GM23338 (cell line): ENCODE measurements around the gene CCDC60. TPM values are rescaled to one million over a fixed set of nuclear protein-coding genes. Genes with fewer than 3 reads are reported as not detected.

Source experiments
- ATAC-seq: fragments of 200-7000 bp; cut with Tn5 transposase; 3 replicates; pipeline ENCODE4 v1.9.1; 2020
- DNase-seq: peaks from one replicate; pipeline ENCODE4 v3.0.0-alpha.2; 2015; ENCODE audit warnings: low spot score
- H2AFZ ChIP-seq: fragments of 200-600 bp; sonication (generic); 2 replicates; pipeline ENCODE4 v1.8.0; 2016; ENCODE audit warnings: antibody characterized with exemption, mild to moderate bottlenecking, moderate library complexity
- H3F3A ChIP-seq: fragments of 200-600 bp; sonication (generic); replicated peaks from 2 replicates; pipeline ENCODE4 v1.8.0; 2017; ENCODE audit warnings: antibody characterized with exemption, mixed run types, low read depth
- H3K27ac ChIP-seq: fragments of 200-600 bp; sonication (generic); 2 replicates; pipeline ENCODE4 v1.6.1; 2016; ENCODE audit warnings: low read depth
- H3K27me3 ChIP-seq: fragments of 200-600 bp; sonication (generic); 2 replicates; pipeline ENCODE4 v1.8.0; 2016; ENCODE audit warnings: mild to moderate bottlenecking, mixed run types, moderate library complexity; ENCODE audit not compliant: insufficient read depth
- H3K36me3 ChIP-seq: fragments of 200-600 bp; sonication (generic); 2 replicates; pipeline ENCODE4 v1.8.0; 2016; ENCODE audit warnings: mild to moderate bottlenecking; ENCODE audit not compliant: insufficient read depth
- H3K4me1 ChIP-seq: fragments of 200-600 bp; sonication (generic); 2 replicates; pipeline ENCODE4 v1.8.0; 2016; ENCODE audit warnings: mild to moderate bottlenecking, moderate library complexity; ENCODE audit not compliant: insufficient read depth
- H3K4me2 ChIP-seq: fragments of 200-600 bp; sonication (generic); 2 replicates; pipeline ENCODE4 v1.7.1; 2017; ENCODE audit warnings: mixed run types
- H3K4me3 ChIP-seq: fragments of 200-600 bp; sonication (generic); 2 replicates; pipeline ENCODE4 v1.6.1; 2016; ENCODE audit warnings: mixed run types
- H3K79me2 ChIP-seq: fragments of 200-600 bp; sonication (generic); replicated peaks from 2 replicates; pipeline ENCODE4 v1.8.0; 2017; ENCODE audit warnings: mild to moderate bottlenecking; ENCODE audit not compliant: insufficient read depth
- H3K9me2 ChIP-seq: fragments of 200-600 bp; sonication (generic); 2 replicates; pipeline ENCODE4 v1.8.0; 2017; ENCODE audit not compliant: insufficient read depth
- H4K20me1 ChIP-seq: fragments of 200-600 bp; sonication (generic); replicated peaks from 2 replicates; pipeline ENCODE4 v1.8.0; 2017; ENCODE audit warnings: mild to moderate bottlenecking; ENCODE audit not compliant: insufficient read depth
- H3K27ac Mint-ChIP-seq: 2 replicates; pipeline ENCODE4 v1.8.0; 2020; ENCODE audit warnings: inconsistent platforms, mild to moderate bottlenecking, moderate library complexity, mixed read lengths
- H3K27me3 Mint-ChIP-seq: 3 replicates; pipeline ENCODE4 v1.8.0; 2022; ENCODE audit warnings: low read depth, mild to moderate bottlenecking, moderate library complexity, mixed read lengths, inconsistent platforms; ENCODE audit not compliant: insufficient read depth, poor library complexity
- H3K36me3 Mint-ChIP-seq: 3 replicates; pipeline ENCODE4 v1.8.0; 2021; ENCODE audit warnings: low read depth, mild to moderate bottlenecking, inconsistent platforms, moderate library complexity, mixed read lengths
- H3K4me1 Mint-ChIP-seq: 3 replicates; pipeline ENCODE4 v1.8.0; 2020; ENCODE audit warnings: mild to moderate bottlenecking, inconsistent platforms, mixed read lengths
- H3K4me3 Mint-ChIP-seq: 3 replicates; pipeline ENCODE4 v1.8.0; 2021; ENCODE audit warnings: moderate library complexity, mild to moderate bottlenecking, inconsistent platforms, mixed read lengths
- H3K9me3 Mint-ChIP-seq: 3 replicates; pipeline ENCODE4 v1.8.0; 2020; ENCODE audit warnings: moderate library complexity, mild to moderate bottlenecking, inconsistent platforms, mixed read lengths
- CREB1 ChIP-seq: fragments of 250-450 bp; sonication (Bioruptor Pico); IDR thresholded peaks from 2 replicates; pipeline ENCODE4 v1.5.0; 2020; ENCODE audit warnings: low read depth, mild to moderate bottlenecking, moderate library complexity
- CTCF ChIP-seq, 2 experiments: fragments of 200-600 bp in 1 of 2; sonication (generic) in 1 of 2; conservative IDR thresholded peaks; 2 replicates each; pipeline versions ENCODE4 v1.5.1 to v1.6.1; 2016 to 2017; ENCODE audit warnings: antibody characterized with exemption in 2 of 2, low read depth in 2 of 2, mild to moderate bottlenecking in 2 of 2, moderate library complexity in 1 of 2
- ETS1 ChIP-seq: IDR thresholded peaks from 2 replicates; pipeline ENCODE4 v1.6.1; 2016; ENCODE audit warnings: antibody characterized with exemption
- EZH2 ChIP-seq: fragments of 200-600 bp; sonication (generic); IDR thresholded peaks from one replicate; pipeline ENCODE4 v1.8.0; 2017; ENCODE audit warnings: antibody characterized with exemption, mild to moderate bottlenecking, low read depth; ENCODE audit not compliant: unreplicated experiment
- EZH2phosphoT487 ChIP-seq: fragments of 200-600 bp; sonication (generic); IDR thresholded peaks from one replicate; pipeline ENCODE4 v1.8.1; 2018; ENCODE audit warnings: antibody characterized with exemption; ENCODE audit not compliant: unreplicated experiment
- JUNB ChIP-seq: IDR thresholded peaks from one replicate; pipeline ENCODE4 v1.6.1; 2016; ENCODE audit warnings: antibody characterized with exemption; ENCODE audit not compliant: unreplicated experiment
- NANOG ChIP-seq: IDR thresholded peaks from 2 replicates; pipeline ENCODE4 v1.6.1; 2016; ENCODE audit warnings: antibody characterized with exemption, borderline replicate concordance
- POLR2AphosphoS5 ChIP-seq: IDR thresholded peaks from 2 replicates; pipeline ENCODE4 v1.6.1; 2016; ENCODE audit warnings: antibody characterized with exemption, low read depth
- STAT1 ChIP-seq: IDR thresholded peaks from one replicate; pipeline ENCODE4 v1.6.1; 2016; ENCODE audit warnings: antibody characterized with exemption; ENCODE audit not compliant: unreplicated experiment
- ZNF114 ChIP-seq: fragments of 250-450 bp; sonication (Bioruptor Pico); IDR thresholded peaks from 2 replicates; pipeline ENCODE4 v1.5.0; 2020; ENCODE audit warnings: mild to moderate bottlenecking, moderate library complexity
- ZNF331 ChIP-seq: fragments of 250-450 bp; sonication (Bioruptor Pico); IDR thresholded peaks from 2 replicates; pipeline ENCODE4 v1.5.0; 2020; ENCODE audit warnings: low read depth, mild to moderate bottlenecking, moderate library complexity
- ZNF462 ChIP-seq: fragments of 250-450 bp; sonication (Bioruptor Pico); IDR thresholded peaks from 2 replicates; pipeline ENCODE4 v1.5.0; 2020; ENCODE audit warnings: mild to moderate bottlenecking, moderate library complexity
- polyA plus RNA-seq: library from polyadenylated mRNA; unstranded; fragments of >200 nt; fragmentation: Nextera tagmentation; extraction: Ambion mirVana; gene quantifications from 2 replicates; pipeline ENCODE4 v1.2.1, GENCODE V29; 2016
- total RNA-seq: library from RNA; depleted of rRNA; stranded (reverse); fragments of >200 nt; shearing (Covaris generic); gene quantifications from 2 replicates; pipeline ENCODE4 v1.2.3, GENCODE V29; 2014

CCDC60 gene
- total and polyA plus RNA-seq, 2 experiments from 2014 or later: 0.53 TPM; not detected in 1

GRCh38 chr12:119447126-119447525 lies 112.6 kb downstream of the CCDC60 start (continued):
- TF ChIP-seq STAT1: no peak
- no peak for TF ChIP-seq CTCF (conservative IDR thresholded peaks at IDR 0.05; ENCODE audit: low read depth in 2 of 2)

GRCh38 chr12:119447618-119448017 lies 113.1 kb downstream of the CCDC60 start:
- Mint-ChIP-seq H3K27me3 (peaks cover 3% of the 10 kb centered on the region), H3K36me3 (peaks cover 2% of the 10 kb centered on the region; the same call in 2 of the 3 replicates), H3K4me1 (peaks cover 10% of the 10 kb centered on the region; the same call in 2 of the 3 replicates), H3K27ac (no peak overlapping the region), H3K9me3 (peaks cover 5% of the 10 kb centered on the region; the same call in 2 of the 3 replicates), H3K4me3 (no peak overlapping the region)
- Histone ChIP-seq H3K4me3 (no peak overlapping the region), H3K36me3 (no peaks in the 10 kb centered on the region), H3K4me2 (no peak overlapping the region), H3K9me2 (no peaks in the 10 kb centered on the region), H3K79me2 (no peaks in the 10 kb centered on the region), H3F3A (no peaks in the 10 kb centered on the region), H3K27ac (no peak overlapping the region), H2AFZ (peak overlapping the region; percentile 82; the same call in 1 of the 2 replicates), H4K20me1 (no peaks in the 10 kb centered on the region), H3K27me3 (no peaks in the 10 kb centered on the region), H3K4me1 (peaks cover 19% of the 10 kb centered on the region)
- ATAC-seq: no peak
- no peak for DNase-seq
- TF ChIP-seq ZNF462 (CRISPR knock-in tag): no peak
- TF ChIP-seq CTCF (conservative IDR thresholded peaks at IDR 0.05; ENCODE audit: low read depth in 2 of 2): no peak
- no peak for TF ChIP-seq POLR2AphosphoS5
- no peak for TF ChIP-seq NANOG
- no peak for TF ChIP-seq ETS1
- TF ChIP-seq JUNB: no peak
- no peak for TF ChIP-seq ZNF114
- TF ChIP-seq CREB1 (CRISPR knock-in tag): no peak
- TF ChIP-seq EZH2phosphoT487: no peak
- no peak for TF ChIP-seq STAT1
- TF ChIP-seq EZH2: no peak
- no peak for TF ChIP-seq ZNF331
